ENCODE measurements around the gene SNRNP40. TPM values are rescaled to one million over a fixed set of nuclear protein-coding genes. Genes with fewer than 3 reads are reported as not detected.

SNRNP40 gene
- total and polyA plus RNA-seq, 2 of the 13 experiments (the other 11 are each of a cell fraction or from before 2014, with no cell fraction given): 51.0 to 147 TPM

DNA sequence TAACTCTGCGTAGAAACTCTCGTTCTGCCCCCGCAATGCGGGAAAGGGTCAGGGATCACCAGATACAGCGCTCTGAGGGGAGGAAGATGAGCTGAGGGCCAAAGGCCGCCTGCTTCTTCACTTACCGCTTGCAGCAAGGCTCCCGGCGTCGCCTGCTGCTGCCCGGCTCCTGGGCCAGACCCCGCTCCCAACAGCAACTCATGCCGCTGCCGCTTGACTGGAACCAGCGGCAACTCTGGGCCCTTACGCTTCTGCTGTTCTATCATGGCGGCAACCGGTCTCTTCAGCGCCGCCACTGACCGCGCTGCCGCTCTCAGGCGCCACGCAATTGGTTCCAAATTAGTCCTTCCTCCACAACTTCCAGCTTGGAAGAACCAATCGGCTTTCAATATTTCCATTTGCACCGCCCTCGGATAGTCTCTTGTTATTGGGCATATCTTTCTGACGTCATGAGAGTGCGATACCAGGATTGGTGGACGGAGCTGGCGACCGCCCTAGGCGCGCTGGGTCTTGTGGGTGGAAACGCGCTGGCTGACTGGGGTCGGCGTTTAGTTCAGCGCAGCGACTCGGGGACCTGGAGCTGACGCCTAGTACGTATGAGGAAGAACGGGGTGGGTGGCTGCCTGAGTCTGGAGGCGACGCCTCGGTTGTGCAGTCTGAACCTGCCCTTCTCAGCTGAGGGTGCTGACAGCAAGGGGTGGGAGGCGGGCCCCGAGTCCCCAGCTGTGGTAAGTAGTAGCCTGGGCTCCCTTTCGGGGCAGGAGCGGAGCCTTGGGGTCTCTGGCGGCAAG, at the start of gene SNRNP40, which contains the start of gene ZCCHC17 (continued):
- TF ChIP-seq PLSCR1 (CRISPR knock-in tag; IDR thresholded peaks at IDR 0.05; ENCODE audit: borderline replicate concordance) (no peak), HOXA3 (CRISPR knock-in tag; IDR thresholded peaks at IDR 0.05) (peak; percentile 95), ADNP (CRISPR knock-in tag; IDR thresholded peaks at IDR 0.05) (no peak), KDM5A (IDR thresholded peaks at IDR 0.05; ENCODE audit: borderline replicate concordance, low read length) (peak; percentile 51; the same call in 1 of the 2 replicates), SIX4 (CRISPR knock-in tag; IDR thresholded peaks at IDR 0.05) (no peak), ZNF225 (CRISPR knock-in tag; IDR thresholded peaks at IDR 0.05) (peak; percentile 25; the same call in 1 of the 2 replicates), ZNF567 (CRISPR knock-in tag; IDR thresholded peaks at IDR 0.05; ENCODE audit: borderline replicate concordance) (no peak; the same call in 1 of the 2 replicates), ZNF780A (CRISPR knock-in tag; IDR thresholded peaks at IDR 0.05) (no peak), ZNF142 (CRISPR knock-in tag; IDR thresholded peaks at IDR 0.05) (0 out of 2 replicates have a peak, but pooled peaks have one; percentile 64), SMAD1 (CRISPR knock-in tag; IDR thresholded peaks at IDR 0.05; ENCODE audit: borderline replicate concordance, low read depth) (no peak), ISX (CRISPR knock-in tag; conservative IDR thresholded peaks at IDR 0.05) (no peak), ZNF333 (CRISPR knock-in tag; IDR thresholded peaks at IDR 0.05; ENCODE audit: borderline replicate concordance) (0 out of 2 replicates have a peak, but pooled peaks have one; percentile 8), RXRB (CRISPR knock-in tag; IDR thresholded peaks at IDR 0.05; ENCODE audit: borderline replicate concordance) (no peak), CHD4 (IDR thresholded peaks at IDR 0.05; ENCODE audit: borderline replicate concordance, low read length) (no peak), LCORL (IDR thresholded peaks at IDR 0.05) (no peak), LCORL (CRISPR knock-in tag; IDR thresholded peaks at IDR 0.05) (no peak; the same call in 1 of the 2 replicates), HNRNPH1 (optimal IDR thresholded peaks at IDR 0.05; ENCODE audit: low read depth, low read length) (no peak)
- TF ChIP-seq, protein P1, sequence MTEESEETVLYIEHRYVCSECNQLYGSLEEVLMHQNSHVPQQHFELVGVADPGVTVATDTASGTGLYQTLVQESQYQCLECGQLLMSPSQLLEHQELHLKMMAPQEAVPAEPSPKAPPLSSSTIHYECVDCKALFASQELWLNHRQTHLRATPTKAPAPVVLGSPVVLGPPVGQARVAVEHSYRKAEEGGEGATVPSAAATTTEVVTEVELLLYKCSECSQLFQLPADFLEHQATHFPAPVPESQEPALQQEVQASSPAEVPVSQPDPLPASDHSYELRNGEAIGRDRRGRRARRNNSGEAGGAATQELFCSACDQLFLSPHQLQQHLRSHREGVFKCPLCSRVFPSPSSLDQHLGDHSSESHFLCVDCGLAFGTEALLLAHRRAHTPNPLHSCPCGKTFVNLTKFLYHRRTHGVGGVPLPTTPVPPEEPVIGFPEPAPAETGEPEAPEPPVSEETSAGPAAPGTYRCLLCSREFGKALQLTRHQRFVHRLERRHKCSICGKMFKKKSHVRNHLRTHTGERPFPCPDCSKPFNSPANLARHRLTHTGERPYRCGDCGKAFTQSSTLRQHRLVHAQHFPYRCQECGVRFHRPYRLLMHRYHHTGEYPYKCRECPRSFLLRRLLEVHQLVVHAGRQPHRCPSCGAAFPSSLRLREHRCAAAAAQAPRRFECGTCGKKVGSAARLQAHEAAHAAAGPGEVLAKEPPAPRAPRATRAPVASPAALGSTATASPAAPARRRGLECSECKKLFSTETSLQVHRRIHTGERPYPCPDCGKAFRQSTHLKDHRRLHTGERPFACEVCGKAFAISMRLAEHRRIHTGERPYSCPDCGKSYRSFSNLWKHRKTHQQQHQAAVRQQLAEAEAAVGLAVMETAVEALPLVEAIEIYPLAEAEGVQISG (CRISPR knock-in tag; IDR thresholded peaks at IDR 0.05): peak; percentile 55; the same call in 1 of the 2 replicates
- TF ChIP-seq, protein P2, sequence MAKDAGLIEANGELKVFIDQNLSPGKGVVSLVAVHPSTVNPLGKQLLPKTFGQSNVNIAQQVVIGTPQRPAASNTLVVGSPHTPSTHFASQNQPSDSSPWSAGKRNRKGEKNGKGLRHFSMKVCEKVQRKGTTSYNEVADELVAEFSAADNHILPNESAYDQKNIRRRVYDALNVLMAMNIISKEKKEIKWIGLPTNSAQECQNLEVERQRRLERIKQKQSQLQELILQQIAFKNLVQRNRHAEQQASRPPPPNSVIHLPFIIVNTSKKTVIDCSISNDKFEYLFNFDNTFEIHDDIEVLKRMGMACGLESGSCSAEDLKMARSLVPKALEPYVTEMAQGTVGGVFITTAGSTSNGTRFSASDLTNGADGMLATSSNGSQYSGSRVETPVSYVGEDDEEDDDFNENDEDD (CRISPR knock-in tag; IDR thresholded peaks at IDR 0.05; ENCODE audit: borderline replicate concordance): peak; percentile 33; the same call in 1 of the 2 replicates

Measured in HepG2 (cell line).